K562 (cell line): ENCODE data around the gene DAGLA. TPM values are rescaled to one million over a fixed set of nuclear protein-coding genes. Genes with fewer than 3 reads are reported as not detected.

ENCODE experiments used
- CBX8 ChIP-seq: fragments of 200-600 bp; sonication (generic); IDR thresholded peaks from 2 replicates; pipeline ENCODE4 v1.6.1; 2012; ENCODE audit warnings: borderline replicate concordance, mixed run types, low read depth, mild to moderate bottlenecking, moderate library complexity, mixed read lengths, low read length, control low read depth, inconsistent platforms; ENCODE audit not compliant: poor library complexity, severe bottlenecking; ENCODE audit errors: extremely low read depth
- SREBF2 ChIP-seq: sonication (generic); formaldehyde crosslinking; IDR thresholded peaks from 2 replicates; pipeline ENCODE4 v1.4.0; 2020; ENCODE audit warnings: mild to moderate bottlenecking, missing genetic modification reagents
- polyA plus RNA-seq, 8 experiments: library from polyadenylated mRNA; depleted of rRNA in 4 of 8; stranded (reverse) in 5 of 8; unstranded in 3 of 8; fragments of >200 nt; fragmentation: Nextera tagmentation in 2 of 8; fragmentation: Illumina TruSeq in 1 of 8; extraction: Ambion mirVana in 2 of 8; extraction: Trizol in 1 of 8; gene quantifications; 2 replicates each; pipeline versions ENCODE4 v1.2.1 to v1.2.3, GENCODE V29; 2011 to 2014; ENCODE audit warnings: inconsistent platforms in 1 of 8, missing spikeins in 1 of 8
- total RNA-seq, 7 experiments: library from RNA; depleted of rRNA in 6 of 7; stranded (reverse); fragments of >200 nt in 6 of 7; fragmentation: Illumina TruSeq in 2 of 7; extraction: Trizol in 2 of 7; gene quantifications; 2 replicates each; pipeline versions ENCODE4 v1.2.1 to v1.2.3, GENCODE V29; 2011 to 2021; ENCODE audit warnings: low replicate concordance in 1 of 7
- TF ChIP-seq, protein P1 (sequence below), 2 experiments: fragments of 450-650 bp in 1 of 2; sonication (generic) in 1 of 2; formaldehyde crosslinking in 1 of 2; IDR thresholded peaks; 2 replicates each; pipeline versions ENCODE4 v1.7.1 to v1.9.0; 2016 to 2022; ENCODE audit warnings: inconsistent platforms in 1 of 2, mild to moderate bottlenecking in 1 of 2, missing genetic modification reagents in 1 of 2
- TF ChIP-seq, protein P2 (sequence below): fragments of 450-650 bp; formaldehyde crosslinking; IDR thresholded peaks from 2 replicates; pipeline ENCODE4 v1.4.0; 2020; ENCODE audit warnings: mild to moderate bottlenecking, moderate library complexity
- TF ChIP-seq, protein P3 (sequence below): fragments of 250-450 bp; sonication (Bioruptor Pico); IDR thresholded peaks from 2 replicates; pipeline ENCODE4 v1.5.0; 2021; ENCODE audit warnings: mild to moderate bottlenecking, borderline replicate concordance
- TF ChIP-seq, protein P4 (sequence below): fragments of 250-450 bp; sonication (Bioruptor Pico); IDR thresholded peaks from 2 replicates; pipeline ENCODE4 v1.4.0; 2020

DAGLA gene
- total and polyA plus RNA-seq, 9 of the 15 experiments (the other 6 are each of a cell fraction or from before 2014, with no cell fraction given): 0.03 to 0.16 (median 0.04) TPM; not detected in 4

DNA sequence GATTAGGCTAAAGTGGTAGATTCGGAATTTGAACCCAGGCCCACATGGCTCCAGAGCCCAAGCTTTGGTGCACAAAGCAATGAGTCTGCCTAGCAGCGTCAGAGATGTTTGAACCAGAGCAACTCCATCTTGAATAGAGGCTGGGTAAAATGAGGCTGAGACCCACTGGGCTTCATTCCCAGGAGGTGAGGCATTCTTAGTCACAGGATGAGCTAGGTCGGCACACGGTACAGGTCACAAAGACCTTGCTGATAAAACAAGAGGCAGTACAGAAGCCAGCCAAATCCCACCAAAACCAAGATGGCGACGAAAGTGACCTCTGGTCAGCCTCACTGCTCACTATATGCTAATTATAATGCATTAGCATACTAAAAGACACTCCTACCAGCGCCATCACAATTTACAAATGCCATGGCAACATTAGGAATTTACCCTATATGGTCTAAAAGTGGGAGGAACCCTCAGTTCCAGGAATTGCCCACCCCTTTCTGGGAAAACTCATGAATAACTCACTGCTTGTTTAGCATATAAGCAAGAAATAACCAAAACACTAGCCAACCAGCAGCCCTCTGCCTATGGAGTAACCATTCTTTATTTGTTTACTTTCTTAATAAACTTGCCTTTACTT is 40.3 kb upstream of the DAGLA start (continued):
- TF ChIP-seq, protein P1, sequence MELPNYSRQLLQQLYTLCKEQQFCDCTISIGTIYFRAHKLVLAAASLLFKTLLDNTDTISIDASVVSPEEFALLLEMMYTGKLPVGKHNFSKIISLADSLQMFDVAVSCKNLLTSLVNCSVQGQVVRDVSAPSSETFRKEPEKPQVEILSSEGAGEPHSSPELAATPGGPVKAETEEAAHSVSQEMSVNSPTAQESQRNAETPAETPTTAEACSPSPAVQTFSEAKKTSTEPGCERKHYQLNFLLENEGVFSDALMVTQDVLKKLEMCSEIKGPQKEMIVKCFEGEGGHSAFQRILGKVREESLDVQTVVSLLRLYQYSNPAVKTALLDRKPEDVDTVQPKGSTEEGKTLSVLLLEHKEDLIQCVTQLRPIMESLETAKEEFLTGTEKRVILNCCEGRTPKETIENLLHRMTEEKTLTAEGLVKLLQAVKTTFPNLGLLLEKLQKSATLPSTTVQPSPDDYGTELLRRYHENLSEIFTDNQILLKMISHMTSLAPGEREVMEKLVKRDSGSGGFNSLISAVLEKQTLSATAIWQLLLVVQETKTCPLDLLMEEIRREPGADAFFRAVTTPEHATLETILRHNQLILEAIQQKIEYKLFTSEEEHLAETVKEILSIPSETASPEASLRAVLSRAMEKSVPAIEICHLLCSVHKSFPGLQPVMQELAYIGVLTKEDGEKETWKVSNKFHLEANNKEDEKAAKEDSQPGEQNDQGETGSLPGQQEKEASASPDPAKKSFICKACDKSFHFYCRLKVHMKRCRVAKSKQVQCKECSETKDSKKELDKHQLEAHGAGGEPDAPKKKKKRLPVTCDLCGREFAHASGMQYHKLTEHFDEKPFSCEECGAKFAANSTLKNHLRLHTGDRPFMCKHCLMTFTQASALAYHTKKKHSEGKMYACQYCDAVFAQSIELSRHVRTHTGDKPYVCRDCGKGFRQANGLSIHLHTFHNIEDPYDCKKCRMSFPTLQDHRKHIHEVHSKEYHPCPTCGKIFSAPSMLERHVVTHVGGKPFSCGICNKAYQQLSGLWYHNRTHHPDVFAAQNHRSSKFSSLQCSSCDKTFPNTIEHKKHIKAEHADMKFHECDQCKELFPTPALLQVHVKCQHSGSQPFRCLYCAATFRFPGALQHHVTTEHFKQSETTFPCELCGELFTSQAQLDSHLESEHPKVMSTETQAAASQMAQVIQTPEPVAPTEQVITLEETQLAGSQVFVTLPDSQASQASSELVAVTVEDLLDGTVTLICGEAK (IDR thresholded peaks at IDR 0.05): no peak
- TF ChIP-seq, protein P1 (CRISPR knock-in tag; IDR thresholded peaks at IDR 0.05): no peak
- TF ChIP-seq, protein P2, sequence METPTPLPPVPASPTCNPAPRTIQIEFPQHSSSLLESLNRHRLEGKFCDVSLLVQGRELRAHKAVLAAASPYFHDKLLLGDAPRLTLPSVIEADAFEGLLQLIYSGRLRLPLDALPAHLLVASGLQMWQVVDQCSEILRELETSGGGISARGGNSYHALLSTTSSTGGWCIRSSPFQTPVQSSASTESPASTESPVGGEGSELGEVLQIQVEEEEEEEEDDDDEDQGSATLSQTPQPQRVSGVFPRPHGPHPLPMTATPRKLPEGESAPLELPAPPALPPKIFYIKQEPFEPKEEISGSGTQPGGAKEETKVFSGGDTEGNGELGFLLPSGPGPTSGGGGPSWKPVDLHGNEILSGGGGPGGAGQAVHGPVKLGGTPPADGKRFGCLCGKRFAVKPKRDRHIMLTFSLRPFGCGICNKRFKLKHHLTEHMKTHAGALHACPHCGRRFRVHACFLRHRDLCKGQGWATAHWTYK: no peak
- no peak for TF ChIP-seq SREBF2
- no peak for TF ChIP-seq CBX8
- TF ChIP-seq, protein P3, sequence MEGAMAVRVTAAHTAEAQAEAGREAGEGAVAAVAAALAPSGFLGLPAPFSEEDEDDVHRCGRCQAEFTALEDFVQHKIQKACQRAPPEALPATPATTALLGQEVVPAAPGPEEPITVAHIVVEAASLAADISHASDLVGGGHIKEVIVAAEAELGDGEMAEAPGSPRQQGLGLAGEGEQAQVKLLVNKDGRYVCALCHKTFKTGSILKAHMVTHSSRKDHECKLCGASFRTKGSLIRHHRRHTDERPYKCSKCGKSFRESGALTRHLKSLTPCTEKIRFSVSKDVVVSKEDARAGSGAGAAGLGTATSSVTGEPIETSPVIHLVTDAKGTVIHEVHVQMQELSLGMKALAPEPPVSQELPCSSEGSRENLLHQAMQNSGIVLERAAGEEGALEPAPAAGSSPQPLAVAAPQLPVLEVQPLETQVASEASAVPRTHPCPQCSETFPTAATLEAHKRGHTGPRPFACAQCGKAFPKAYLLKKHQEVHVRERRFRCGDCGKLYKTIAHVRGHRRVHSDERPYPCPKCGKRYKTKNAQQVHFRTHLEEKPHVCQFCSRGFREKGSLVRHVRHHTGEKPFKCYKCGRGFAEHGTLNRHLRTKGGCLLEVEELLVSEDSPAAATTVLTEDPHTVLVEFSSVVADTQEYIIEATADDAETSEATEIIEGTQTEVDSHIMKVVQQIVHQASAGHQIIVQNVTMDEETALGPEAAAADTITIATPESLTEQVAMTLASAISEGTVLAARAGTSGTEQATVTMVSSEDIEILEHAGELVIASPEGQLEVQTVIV (CRISPR knock-in tag): no peak
- TF ChIP-seq, protein P4, sequence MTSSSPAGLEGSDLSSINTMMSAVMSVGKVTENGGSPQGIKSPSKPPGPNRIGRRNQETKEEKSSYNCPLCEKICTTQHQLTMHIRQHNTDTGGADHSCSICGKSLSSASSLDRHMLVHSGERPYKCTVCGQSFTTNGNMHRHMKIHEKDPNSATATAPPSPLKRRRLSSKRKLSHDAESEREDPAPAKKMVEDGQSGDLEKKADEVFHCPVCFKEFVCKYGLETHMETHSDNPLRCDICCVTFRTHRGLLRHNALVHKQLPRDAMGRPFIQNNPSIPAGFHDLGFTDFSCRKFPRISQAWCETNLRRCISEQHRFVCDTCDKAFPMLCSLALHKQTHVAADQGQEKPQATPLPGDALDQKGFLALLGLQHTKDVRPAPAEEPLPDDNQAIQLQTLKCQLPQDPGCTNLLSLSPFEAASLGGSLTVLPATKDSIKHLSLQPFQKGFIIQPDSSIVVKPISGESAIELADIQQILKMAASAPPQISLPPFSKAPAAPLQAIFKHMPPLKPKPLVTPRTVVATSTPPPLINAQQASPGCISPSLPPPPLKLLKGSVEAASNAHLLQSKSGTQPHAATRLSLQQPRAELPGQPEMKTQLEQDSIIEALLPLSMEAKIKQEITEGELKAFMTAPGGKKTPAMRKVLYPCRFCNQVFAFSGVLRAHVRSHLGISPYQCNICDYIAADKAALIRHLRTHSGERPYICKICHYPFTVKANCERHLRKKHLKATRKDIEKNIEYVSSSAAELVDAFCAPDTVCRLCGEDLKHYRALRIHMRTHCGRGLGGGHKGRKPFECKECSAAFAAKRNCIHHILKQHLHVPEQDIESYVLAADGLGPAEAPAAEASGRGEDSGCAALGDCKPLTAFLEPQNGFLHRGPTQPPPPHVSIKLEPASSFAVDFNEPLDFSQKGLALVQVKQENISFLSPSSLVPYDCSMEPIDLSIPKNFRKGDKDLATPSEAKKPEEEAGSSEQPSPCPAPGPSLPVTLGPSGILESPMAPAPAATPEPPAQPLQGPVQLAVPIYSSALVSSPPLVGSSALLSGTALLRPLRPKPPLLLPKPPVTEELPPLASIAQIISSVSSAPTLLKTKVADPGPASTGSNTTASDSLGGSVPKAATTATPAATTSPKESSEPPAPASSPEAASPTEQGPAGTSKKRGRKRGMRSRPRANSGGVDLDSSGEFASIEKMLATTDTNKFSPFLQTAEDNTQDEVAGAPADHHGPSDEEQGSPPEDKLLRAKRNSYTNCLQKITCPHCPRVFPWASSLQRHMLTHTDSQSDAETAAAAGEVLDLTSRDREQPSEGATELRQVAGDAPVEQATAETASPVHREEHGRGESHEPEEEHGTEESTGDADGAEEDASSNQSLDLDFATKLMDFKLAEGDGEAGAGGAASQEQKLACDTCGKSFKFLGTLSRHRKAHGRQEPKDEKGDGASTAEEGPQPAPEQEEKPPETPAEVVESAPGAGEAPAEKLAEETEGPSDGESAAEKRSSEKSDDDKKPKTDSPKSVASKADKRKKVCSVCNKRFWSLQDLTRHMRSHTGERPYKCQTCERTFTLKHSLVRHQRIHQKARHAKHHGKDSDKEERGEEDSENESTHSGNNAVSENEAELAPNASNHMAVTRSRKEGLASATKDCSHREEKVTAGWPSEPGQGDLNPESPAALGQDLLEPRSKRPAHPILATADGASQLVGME: no peak
